Gastrocnemius medialis (tissue), 4 donors: ENCODE data around the gene ITGAD.

Experiments used
- CTCF ChIP-seq, 5 experiments: fragments of 450-650 bp in 3 of 5; fragments of 200-600 bp in 2 of 5; sonication (generic) in 2 of 5; IDR thresholded peaks in 4 of 5; conservative IDR thresholded peaks in 1 of 5; 1 replicate in 4 of 5; 2 replicates in 1 of 5; pipeline ENCODE4 v1.5.1; 2016 to 2019; ENCODE audit warnings: antibody characterized with exemption in 5 of 5, mild to moderate bottlenecking in 3 of 5, moderate library complexity in 3 of 5
- POLR2A ChIP-seq, 2 donors: fragments of 450-650 bp; IDR thresholded peaks; one replicate each; pipeline ENCODE4 v1.6.1; 2017; ENCODE audit warnings: antibody characterized with exemption in 2 of 2, mild to moderate bottlenecking in 2 of 2, moderate library complexity in 2 of 2

- TF ChIP-seq CTCF (IDR thresholded peaks at IDR 0.05 in 4 of 5, conservative IDR thresholded peaks at IDR 0.05 in 1 of 5) (no peak), POLR2A (IDR thresholded peaks at IDR 0.05) (no peak)
These were observed 22.1 kb upstream of the ITGAD start for GRCh38 chr16:31371008-31371407.
